H1 (cell line): ENCODE data around the gene AP2A1. TPM values are rescaled to one million over a fixed set of nuclear protein-coding genes. Genes with fewer than 3 reads are reported as not detected.

Source experiments
- BCL11A ChIP-seq, 2 experiments: IDR thresholded peaks; one replicate each; pipeline ENCODE4 v1.6.1; 2011; ENCODE audit warnings: low read depth in 2 of 2, low read length in 2 of 2, mild to moderate bottlenecking in 2 of 2
- NANOG ChIP-seq: IDR thresholded peaks from 2 replicates; pipeline ENCODE4 v1.6.1; 2011; ENCODE audit warnings: low read length, low read depth, mild to moderate bottlenecking, inconsistent platforms; ENCODE audit not compliant: insufficient read depth, poor library complexity, severe bottlenecking
- PHF8 ChIP-seq: fragments of 200-600 bp; sonication (generic); conservative IDR thresholded peaks from 2 replicates; pipeline ENCODE4 v1.7.1; 2012; ENCODE audit warnings: low read depth, mild to moderate bottlenecking, inconsistent platforms, low read length, moderate library complexity
- POLR2A ChIP-seq, 2 experiments: IDR thresholded peaks; 1 replicate in 1 of 2; 2 replicates in 1 of 2; pipeline ENCODE4 v1.6.1; 2011; ENCODE audit warnings: low read depth in 2 of 2, low read length in 2 of 2, mild to moderate bottlenecking in 2 of 2; ENCODE audit errors: control extremely low read depth in 1 of 2
- SP4 ChIP-seq: IDR thresholded peaks from 2 replicates; pipeline ENCODE4 v1.6.1; 2012; ENCODE audit warnings: low read length, inconsistent platforms
- polyA plus RNA-seq, 7 experiments: library from polyadenylated mRNA; depleted of rRNA in 3 of 7; stranded (reverse) in 5 of 7; unstranded in 2 of 7; fragments of >200 nt in 5 of 7; fragments of 200-250 nt in 2 of 7; gene quantifications; 1 replicate in 5 of 7; 2 replicates in 1 of 7; 4 replicates in 1 of 7; pipeline versions ENCODE4 v1.2.1 to v1.2.3, GENCODE V29; 2011 to 2013; ENCODE audit warnings: missing spikeins in 2 of 7, mixed read lengths in 2 of 7
- total RNA-seq: library from RNA; stranded (reverse); fragmentation: NEBNext Ultra II Directional; extraction: Animal tissue kit (Norgen Biotek cat#: 25700); gene quantifications from 2 replicates; pipeline ENCODE4 v1.2.1, GENCODE V29; 2021

Gene AP2A1
- total and polyA plus RNA-seq, 2 of the 8 experiments (the other 6 are each of a cell fraction or from before 2014, with no cell fraction given): 105 to 106 TPM

DNA sequence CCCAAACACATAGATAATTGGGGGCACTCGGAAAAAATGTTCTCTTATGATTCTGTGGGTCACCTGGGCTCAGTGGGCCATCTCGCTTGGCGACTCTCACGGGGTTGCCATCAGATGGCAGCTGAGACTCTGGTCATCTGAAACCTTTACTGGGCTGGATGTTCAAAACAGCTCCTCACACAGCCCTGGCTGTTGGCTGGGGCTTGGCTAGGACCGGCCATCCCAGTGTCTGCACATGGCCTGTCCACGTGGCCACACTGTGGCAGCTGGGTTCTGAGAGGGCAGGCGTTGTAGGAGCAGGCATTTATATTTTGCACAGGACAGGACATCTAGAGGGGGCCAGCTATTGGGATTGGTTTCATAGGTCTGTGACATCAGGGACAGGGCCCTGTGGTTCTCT, 66.8 kb downstream of the AP2A1 start (continued):
- TF ChIP-seq BCL11A (IDR thresholded peaks at IDR 0.05; ENCODE audit: low read depth in 2 of 2, low read length in 2 of 2): no peak
- TF ChIP-seq PHF8: no peak
- no peak for TF ChIP-seq SP4
- no peak for TF ChIP-seq NANOG
- TF ChIP-seq POLR2A (IDR thresholded peaks at IDR 0.05; ENCODE audit: control extremely low read depth in 1 of 2, low read depth in 2 of 2, low read length in 2 of 2): no peak
